HepG2 (cell line): Measurements from ENCODE around the gene SEMA6B. TPM values are rescaled to one million over a fixed set of nuclear protein-coding genes. Genes with fewer than 3 reads are reported as not detected.

Source experiments
- ASH2L ChIP-seq: fragments of 300-600, 200-600 bp; sonication (generic); IDR thresholded peaks from 2 replicates; pipeline ENCODE4 v1.7.0; 2017; ENCODE audit warnings: low read depth, mild to moderate bottlenecking, moderate library complexity, mixed read lengths, low read length; ENCODE audit not compliant: insufficient read length
- FOXM1 ChIP-seq: sonication (generic); formaldehyde crosslinking; IDR thresholded peaks from 2 replicates; pipeline ENCODE4 v1.5.0; 2020; ENCODE audit warnings: missing genetic modification reagents
- HCFC1 ChIP-seq: fragments of 150-350 bp; IDR thresholded peaks from 2 replicates; pipeline ENCODE4 v1.6.1; 2014; ENCODE audit warnings: low read depth, low read length
- HDAC2 ChIP-seq: sonication (generic); formaldehyde crosslinking; IDR thresholded peaks from 2 replicates; pipeline ENCODE4 v1.4.0; 2020; ENCODE audit warnings: missing genetic modification reagents
- KLF6 ChIP-seq: IDR thresholded peaks from 2 replicates; pipeline ENCODE4 v1.8.0; 2016; ENCODE audit warnings: missing biosample characterization, missing genetic modification reagents
- NFAT5 ChIP-seq: sonication (generic); formaldehyde crosslinking; IDR thresholded peaks from 2 replicates; pipeline ENCODE4 v1.4.0; 2020; ENCODE audit warnings: missing genetic modification reagents
- SKIL ChIP-seq: sonication (generic); formaldehyde crosslinking; IDR thresholded peaks from 2 replicates; pipeline ENCODE4 v1.8.0; 2022; ENCODE audit warnings: missing genetic modification reagents, mild to moderate bottlenecking, moderate library complexity, borderline replicate concordance
- XRCC5 ChIP-seq: fragments of 200-400 bp; formaldehyde crosslinking; optimal IDR thresholded peaks from 2 replicates; pipeline ENCODE3; 2017; ENCODE audit warnings: mild to moderate bottlenecking, low read length
- ZBTB21 ChIP-seq: sonication (generic); formaldehyde crosslinking; IDR thresholded peaks from 2 replicates; pipeline ENCODE4 v1.4.0; 2020; ENCODE audit warnings: missing genetic modification reagents
- ZBTB26 ChIP-seq: IDR thresholded peaks from 2 replicates; pipeline ENCODE4 v1.6.1; 2016; ENCODE audit warnings: missing compliant biosample characterization, missing genetic modification reagents, borderline replicate concordance
- ZNF280B ChIP-seq: sonication (generic); formaldehyde crosslinking; IDR thresholded peaks from 2 replicates; pipeline ENCODE4 v1.5.0; 2020; ENCODE audit warnings: missing genetic modification reagents, mild to moderate bottlenecking, borderline replicate concordance
- ZNF30 ChIP-seq: sonication (generic); formaldehyde crosslinking; IDR thresholded peaks from 2 replicates; pipeline ENCODE4 v1.5.0; 2020; ENCODE audit warnings: mild to moderate bottlenecking, missing genetic modification reagents
- ZNF431 ChIP-seq: sonication (generic); formaldehyde crosslinking; IDR thresholded peaks from 2 replicates; pipeline ENCODE4 v1.9.0; 2022; ENCODE audit warnings: missing genetic modification reagents, low read depth, mild to moderate bottlenecking, borderline replicate concordance
- ZNF501 ChIP-seq: sonication (generic); formaldehyde crosslinking; IDR thresholded peaks from 2 replicates; pipeline ENCODE4 v1.5.1; 2020; ENCODE audit warnings: mild to moderate bottlenecking, moderate library complexity, missing genetic modification reagents
- ZNF775 ChIP-seq: sonication (generic); formaldehyde crosslinking; IDR thresholded peaks from 2 replicates; pipeline ENCODE4 v1.4.0; 2020; ENCODE audit warnings: missing genetic modification reagents, mild to moderate bottlenecking, moderate library complexity, borderline replicate concordance
- polyA plus RNA-seq, 8 experiments: library from polyadenylated mRNA; depleted of rRNA in 3 of 8; stranded (reverse) in 7 of 8; unstranded in 1 of 8; fragments of >200 nt; fragmentation: Illumina TruSeq in 4 of 8; extraction: Trizol in 4 of 8; gene quantifications; 2 replicates each; pipeline versions ENCODE4 v1.2.1 to v1.2.3, GENCODE V29; 2011 to 2016; ENCODE audit warnings: low read depth in 4 of 8, missing spikeins in 1 of 8, mixed read lengths in 1 of 8; ENCODE audit not compliant: insufficient read depth in 1 of 8
- total RNA-seq, 5 experiments: library from RNA; depleted of rRNA; stranded (reverse); fragments of >200 nt; fragmentation: Illumina TruSeq; extraction: Trizol; gene quantifications; 2 replicates each; pipeline ENCODE4 v1.2.3, GENCODE V29; 2016; ENCODE audit warnings: low read depth in 1 of 5

SEMA6B gene
- total and polyA plus RNA-seq, 2 of the 13 experiments (the other 11 are each of a cell fraction or from before 2014, with no cell fraction given) = 45.5 to 67.1 TPM

GRCh38 chr19:4531562-4532165 is 27.8 kb downstream of the SEMA6B start (continued):
- TF ChIP-seq ZBTB21 (CRISPR knock-in tag) (no peak), ASH2L (no peak), ZNF30 (CRISPR knock-in tag) (no peak), ZNF280B (CRISPR knock-in tag) (peak; percentile 87; the same call in 1 of the 2 replicates), SKIL (CRISPR knock-in tag) (no peak), ZNF775 (CRISPR knock-in tag) (no peak), FOXM1 (no peak), XRCC5 (peak; percentile 16), HDAC2 (CRISPR knock-in tag) (peak; percentile 61; the same call in 1 of the 2 replicates), HCFC1 (no peak), ZNF501 (CRISPR knock-in tag) (no peak), ZNF431 (CRISPR knock-in tag) (no peak), KLF6 (CRISPR knock-in tag) (peak; percentile 83), NFAT5 (CRISPR knock-in tag) (peak; percentile 72; the same call in 1 of the 2 replicates), ZBTB26 (peak; percentile 67; the same call in 1 of the 2 replicates)
